ENCODE measurements around the gene SMURF1.
A peak's percentile ranks its signal among the peaks of the same experiment; 100 is the strongest.

Gene SMURF1

DNA sequence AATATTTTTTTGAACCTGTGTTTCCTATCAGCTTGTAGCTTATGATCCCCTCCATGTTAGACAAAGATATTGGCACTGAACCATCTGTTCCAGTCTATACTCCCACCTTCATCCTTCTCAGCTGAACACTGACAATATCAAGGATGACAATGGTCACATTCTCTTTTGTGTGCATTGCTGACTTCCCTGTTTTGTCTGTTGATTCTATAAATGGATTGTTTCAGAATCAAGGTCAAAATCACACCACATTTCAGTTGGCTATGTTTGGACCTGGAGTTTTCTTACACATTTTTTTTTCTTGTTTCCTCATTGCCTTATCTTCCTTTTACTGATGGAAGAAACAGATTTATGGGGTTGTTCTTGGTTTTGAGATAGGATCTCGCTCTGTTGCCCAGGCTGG lies 11.3 kb upstream of the SMURF1 start:
- Histone ChIP-seq H3K4me3 (replicated peaks; ENCODE audit: low read depth, low read length) (no peak overlapping the region), H3K36me3 (ENCODE audit: control insufficient read depth, insufficient read depth, low read length) (no peaks in the 10 kb centered on the region), H3K27me3 (replicated peaks; ENCODE audit: control insufficient read depth, insufficient read depth, low read length) (no peaks in the 10 kb centered on the region)
- TF ChIP-seq, protein P1, sequence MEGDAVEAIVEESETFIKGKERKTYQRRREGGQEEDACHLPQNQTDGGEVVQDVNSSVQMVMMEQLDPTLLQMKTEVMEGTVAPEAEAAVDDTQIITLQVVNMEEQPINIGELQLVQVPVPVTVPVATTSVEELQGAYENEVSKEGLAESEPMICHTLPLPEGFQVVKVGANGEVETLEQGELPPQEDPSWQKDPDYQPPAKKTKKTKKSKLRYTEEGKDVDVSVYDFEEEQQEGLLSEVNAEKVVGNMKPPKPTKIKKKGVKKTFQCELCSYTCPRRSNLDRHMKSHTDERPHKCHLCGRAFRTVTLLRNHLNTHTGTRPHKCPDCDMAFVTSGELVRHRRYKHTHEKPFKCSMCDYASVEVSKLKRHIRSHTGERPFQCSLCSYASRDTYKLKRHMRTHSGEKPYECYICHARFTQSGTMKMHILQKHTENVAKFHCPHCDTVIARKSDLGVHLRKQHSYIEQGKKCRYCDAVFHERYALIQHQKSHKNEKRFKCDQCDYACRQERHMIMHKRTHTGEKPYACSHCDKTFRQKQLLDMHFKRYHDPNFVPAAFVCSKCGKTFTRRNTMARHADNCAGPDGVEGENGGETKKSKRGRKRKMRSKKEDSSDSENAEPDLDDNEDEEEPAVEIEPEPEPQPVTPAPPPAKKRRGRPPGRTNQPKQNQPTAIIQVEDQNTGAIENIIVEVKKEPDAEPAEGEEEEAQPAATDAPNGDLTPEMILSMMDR (IDR thresholded peaks at IDR 0.05; ENCODE audit: insufficient read depth, low read length, poor library complexity, severe bottlenecking), result no peak
- no peak for DNase-seq (ENCODE audit: extremely low read depth, insufficient read length)

DNA sequence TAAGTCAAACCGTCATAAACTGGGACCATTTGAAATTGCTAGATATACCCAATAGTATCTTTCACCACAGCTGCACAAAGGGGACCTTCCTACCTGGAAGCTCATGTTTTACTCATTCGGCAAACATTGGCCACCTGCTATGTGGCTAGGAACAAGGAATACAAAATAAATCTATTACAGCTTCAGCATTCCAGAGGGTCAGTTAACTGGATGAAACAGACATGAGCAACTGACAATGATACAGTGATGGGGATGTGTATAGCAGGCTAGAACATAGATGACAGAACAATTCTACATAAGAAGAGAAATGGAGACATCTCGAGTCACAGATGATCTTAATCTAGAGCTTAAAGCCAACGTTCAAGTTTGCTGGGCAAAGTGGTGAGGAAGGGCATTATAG lies 3.1 kb upstream of the SMURF1 start:
- Histone ChIP-seq H3K4me3 (replicated peaks; ENCODE audit: low read depth, low read length) (no peak overlapping the region), H3K27me3 (replicated peaks; ENCODE audit: control insufficient read depth, insufficient read depth, low read length) (no peaks in the 10 kb centered on the region), H3K36me3 (ENCODE audit: control insufficient read depth, insufficient read depth, low read length) (no peaks in the 10 kb centered on the region)
- TF ChIP-seq, protein P1 (IDR thresholded peaks at IDR 0.05; ENCODE audit: insufficient read depth, low read length, poor library complexity, severe bottlenecking), result no peak
- no peak for DNase-seq (ENCODE audit: extremely low read depth, insufficient read length)

DNA sequence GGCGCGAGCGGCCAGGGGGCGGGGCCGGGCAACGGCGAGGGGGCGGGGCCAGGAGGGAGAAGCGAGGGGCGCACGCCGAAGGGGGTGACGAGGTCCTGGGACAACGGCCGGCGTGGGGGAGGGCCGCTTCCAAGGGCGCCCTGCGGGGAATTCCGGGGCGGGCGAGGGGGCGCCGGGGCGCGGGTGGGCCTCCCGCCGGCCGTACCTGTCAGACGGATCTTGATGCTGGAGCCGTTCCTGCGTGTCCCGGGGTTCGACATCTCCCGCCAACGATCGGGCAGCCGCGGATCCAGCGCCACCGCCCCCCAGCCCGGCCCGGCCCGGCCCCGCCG lies 421 bp downstream of the SMURF1 start:
- Histone ChIP-seq H3K36me3 (ENCODE audit: control insufficient read depth, insufficient read depth, low read length) (no peaks in the 10 kb centered on the region), H3K4me3 (replicated peaks; ENCODE audit: low read depth, low read length) (peak overlapping the region; percentile 78), H3K27me3 (replicated peaks; ENCODE audit: control insufficient read depth, insufficient read depth, low read length) (no peaks in the 10 kb centered on the region)
- TF ChIP-seq, protein P1 (IDR thresholded peaks at IDR 0.05; ENCODE audit: insufficient read depth, low read length, poor library complexity, severe bottlenecking), result no peak
- no peak for DNase-seq (ENCODE audit: extremely low read depth, insufficient read length)

DNA sequence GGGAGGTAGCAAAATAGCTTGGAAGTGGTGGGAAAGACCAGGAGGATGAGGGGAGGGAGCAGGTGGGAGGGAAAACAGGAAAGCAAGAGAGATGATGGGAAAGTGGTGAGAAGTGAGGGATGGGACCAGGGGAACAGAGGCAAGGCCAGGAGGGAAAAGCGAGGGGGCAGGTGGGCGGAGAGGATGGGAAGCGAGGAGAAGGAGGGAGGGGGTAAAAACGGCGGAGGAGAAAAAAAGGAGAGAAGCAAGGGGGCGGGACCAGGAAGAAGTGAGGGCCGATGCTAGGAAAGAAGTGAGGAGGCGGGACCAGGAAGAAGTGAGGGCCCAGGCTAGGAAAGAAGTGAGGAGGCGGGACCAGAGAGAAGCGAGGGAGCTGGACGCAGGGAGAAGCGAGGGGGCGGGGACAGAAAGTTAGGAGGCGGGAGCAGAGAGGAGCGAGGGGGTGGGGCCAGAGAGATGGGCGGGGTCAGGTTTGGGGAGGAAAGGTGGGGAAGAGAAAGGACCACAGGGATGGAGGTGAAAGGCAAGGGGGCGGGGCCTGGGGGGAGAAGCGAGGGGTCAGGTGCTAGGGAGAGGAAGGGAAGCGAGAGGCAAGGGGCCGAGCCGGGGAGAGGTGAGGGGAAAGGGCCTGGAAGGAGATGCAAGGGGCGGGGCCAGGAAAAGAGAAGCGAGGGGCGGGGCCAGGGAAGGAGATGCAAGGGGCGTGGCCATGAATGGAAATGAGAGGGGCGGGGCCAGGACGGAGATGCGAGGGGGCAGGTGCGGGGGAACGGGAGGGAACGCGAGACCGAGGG lies 984 bp downstream of the SMURF1 start:
- H3K4me3 ChIP-seq (replicated peaks; ENCODE audit: low read depth, low read length), result peak overlapping the region; percentile 78

DNA sequence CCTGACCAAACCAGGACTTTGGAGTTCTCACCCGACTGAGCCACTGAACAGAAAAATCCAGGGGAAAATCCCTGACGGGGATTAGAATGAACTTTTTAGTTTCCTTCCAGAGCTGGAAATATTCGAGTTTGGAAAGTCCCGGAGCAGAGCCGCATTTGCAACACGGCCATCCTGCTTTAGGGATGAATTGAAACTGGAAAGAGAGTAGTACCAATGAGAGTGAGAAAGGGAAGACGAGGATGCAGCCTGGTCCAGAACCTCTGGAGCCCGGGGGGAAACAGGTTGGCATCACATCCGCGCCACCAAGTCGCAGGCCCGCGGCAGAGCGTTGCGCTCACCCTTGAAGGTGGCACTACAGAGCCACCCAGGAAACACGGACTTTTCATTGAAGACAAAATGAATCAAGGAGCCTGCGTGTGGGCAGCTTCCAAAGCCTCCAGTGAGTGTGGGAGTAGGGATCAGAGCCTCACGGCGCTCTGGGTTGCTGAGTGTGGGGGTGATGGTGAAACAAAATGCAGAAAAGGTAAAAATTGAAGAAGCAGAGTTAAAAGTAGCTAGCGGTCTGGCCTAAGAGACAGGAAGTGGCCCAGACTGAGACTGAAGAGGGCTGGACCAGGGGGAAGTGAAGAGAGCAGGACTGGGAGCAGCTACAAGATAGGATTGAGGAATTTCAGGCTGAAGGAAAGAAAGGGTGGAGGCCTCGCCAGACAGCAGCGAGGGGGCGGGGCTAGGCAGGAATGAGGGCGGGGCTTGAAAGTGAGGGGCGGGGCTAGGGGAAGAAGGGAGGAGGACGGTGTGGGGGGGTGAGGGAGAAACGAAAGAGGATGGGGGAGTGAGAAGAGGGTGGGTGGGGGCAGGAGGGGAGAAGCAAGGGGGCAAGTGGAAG lies 1.8 kb downstream of the SMURF1 start:
- Histone ChIP-seq H3K27me3 (replicated peaks; ENCODE audit: control insufficient read depth, insufficient read depth, low read length) (no peaks in the 10 kb centered on the region), H3K36me3 (ENCODE audit: control insufficient read depth, insufficient read depth, low read length) (no peaks in the 10 kb centered on the region; the same call in 1 of the 2 replicates), H3K4me3 (replicated peaks; ENCODE audit: low read depth, low read length) (no peak overlapping the region)
- peak; percentile 22 for DNase-seq (ENCODE audit: extremely low read depth, insufficient read length)
- TF ChIP-seq, protein P1 (IDR thresholded peaks at IDR 0.05; ENCODE audit: insufficient read depth, low read length, poor library complexity, severe bottlenecking), result no peak

More for the DNA sequence above, 984 bp downstream of the SMURF1 start:
- peak; percentile 83 for DNase-seq (ENCODE audit: extremely low read depth, insufficient read length)
- Histone ChIP-seq H3K36me3 (ENCODE audit: control insufficient read depth, insufficient read depth, low read length) (no peaks in the 10 kb centered on the region), H3K27me3 (replicated peaks; ENCODE audit: control insufficient read depth, insufficient read depth, low read length) (no peaks in the 10 kb centered on the region)
- TF ChIP-seq, protein P1 (IDR thresholded peaks at IDR 0.05; ENCODE audit: insufficient read depth, low read length, poor library complexity, severe bottlenecking), result no peak

Measured in GM06990 (cell line).